ENCODE results near the gene RRP1. TPM values are rescaled to one million over a fixed set of nuclear protein-coding genes. Genes with fewer than 3 reads are reported as not detected.

Gene RRP1
- total RNA-seq, 1 donor from 2014 or later: 31.9 TPM

GRCh38 chr21:43850728-43851295, 61.4 kb downstream of the RRP1 start:
- peaks cover 15% of the 10 kb centered on the region for H3K27me3 ChIP-seq (ENCODE audit: control insufficient read depth, insufficient read depth, low read length)
- no peak for TF ChIP-seq CTCF (IDR thresholded peaks at IDR 0.05; ENCODE audit: insufficient read depth, low read length, poor library complexity, severe bottlenecking)
- H3K36me3 ChIP-seq (ENCODE audit: control insufficient read depth, insufficient read depth, low read length): no peaks in the 10 kb centered on the region
- no peak for DNase-seq (ENCODE audit: low read depth)
- no peak overlapping the region for H3K4me3 ChIP-seq (ENCODE audit: low read depth, low read length)

- no peak for TF ChIP-seq CTCF (IDR thresholded peaks at IDR 0.05; ENCODE audit: insufficient read depth, low read length, poor library complexity, severe bottlenecking)
- no peak for DNase-seq (ENCODE audit: low read depth)
- Histone ChIP-seq H3K36me3 (ENCODE audit: control insufficient read depth, insufficient read depth, low read length) (no peaks in the 10 kb centered on the region), H3K4me3 (ENCODE audit: low read depth, low read length) (no peak overlapping the region), H3K27me3 (ENCODE audit: control insufficient read depth, insufficient read depth, low read length) (peaks cover 15% of the 10 kb centered on the region)
Measured at GRCh38 chr21:43851593-43851992, 62.2 kb downstream of the RRP1 start.

GRCh38 chr21:43853851-43854772, 64.7 kb downstream of the RRP1 start:
- TF ChIP-seq CTCF (IDR thresholded peaks at IDR 0.05; ENCODE audit: insufficient read depth, low read length, poor library complexity, severe bottlenecking): no peak
- H3K27me3 ChIP-seq (ENCODE audit: control insufficient read depth, insufficient read depth, low read length): peaks cover 15% of the 10 kb centered on the region
- no peak for DNase-seq (ENCODE audit: low read depth)
- H3K36me3 ChIP-seq (ENCODE audit: control insufficient read depth, insufficient read depth, low read length): no peaks in the 10 kb centered on the region
- no peak overlapping the region for H3K4me3 ChIP-seq (ENCODE audit: low read depth, low read length)

Other genes with a start within 250 kb of the RRP1 start
- 3.4 and 3.5 TPM in 2 replicates for gene HSF2BP, start 130.1 kb upstream of the RRP1 start, total RNA-seq
- 44.7 and 47.4 TPM in 2 replicates for gene RRP1B, start 130.0 kb upstream of the RRP1 start, total RNA-seq
- 183 and 188 TPM in 2 replicates for gene PDXK, start 70.4 kb upstream of the RRP1 start, total RNA-seq
- 27.9 and 28.4 TPM in 2 replicates for gene CSTB, start 13.3 kb upstream of the RRP1 start, total RNA-seq
- 62.3 and 70.4 TPM in 2 replicates for gene AGPAT3, start 75.6 kb downstream of the RRP1 start, total RNA-seq
- 30.9 and 35.0 TPM in 2 replicates for gene TRAPPC10, start 222.7 kb downstream of the RRP1 start, total RNA-seq